ENCODE measurements around the gene CCDC88C.

Gene CCDC88C

GRCh38 chr14:91234791-91235114, 182.9 kb downstream of the CCDC88C start:
- Histone ChIP-seq H3K27me3 (ENCODE audit: control insufficient read depth in 5 of 5, insufficient read depth in 4 of 5, low read length in 5 of 5) (peaks cover 0 to 5% (median 0%) of the 10 kb centered on the region in 5 donors), H3K9me3 (ENCODE audit: control insufficient read depth in 5 of 5, low read length in 5 of 5) (peaks cover 0 to 11% (median 7%) of the 10 kb centered on the region in 5 donors), H3K36me3 (ENCODE audit: control insufficient read depth in 5 of 5, insufficient read depth in 5 of 5, low read length in 5 of 5) (peaks cover 0 to 4% (median 0%) of the 10 kb centered on the region in 5 donors), H3K4me1 (ENCODE audit: control insufficient read depth in 5 of 5, insufficient read depth in 5 of 5, low read length in 5 of 5) (peaks cover 0 to 18% (median 0%) of the 10 kb centered on the region in 5 donors), H3K4me3 (ENCODE audit: low read depth in 1 of 5, low read length in 5 of 5) (no peak overlapping the region), H3K9ac (ENCODE audit: low read length in 5 of 5) (no peak overlapping the region), H3K27ac (ENCODE audit: low read depth, low read length) (no peak overlapping the region)

DNA sequence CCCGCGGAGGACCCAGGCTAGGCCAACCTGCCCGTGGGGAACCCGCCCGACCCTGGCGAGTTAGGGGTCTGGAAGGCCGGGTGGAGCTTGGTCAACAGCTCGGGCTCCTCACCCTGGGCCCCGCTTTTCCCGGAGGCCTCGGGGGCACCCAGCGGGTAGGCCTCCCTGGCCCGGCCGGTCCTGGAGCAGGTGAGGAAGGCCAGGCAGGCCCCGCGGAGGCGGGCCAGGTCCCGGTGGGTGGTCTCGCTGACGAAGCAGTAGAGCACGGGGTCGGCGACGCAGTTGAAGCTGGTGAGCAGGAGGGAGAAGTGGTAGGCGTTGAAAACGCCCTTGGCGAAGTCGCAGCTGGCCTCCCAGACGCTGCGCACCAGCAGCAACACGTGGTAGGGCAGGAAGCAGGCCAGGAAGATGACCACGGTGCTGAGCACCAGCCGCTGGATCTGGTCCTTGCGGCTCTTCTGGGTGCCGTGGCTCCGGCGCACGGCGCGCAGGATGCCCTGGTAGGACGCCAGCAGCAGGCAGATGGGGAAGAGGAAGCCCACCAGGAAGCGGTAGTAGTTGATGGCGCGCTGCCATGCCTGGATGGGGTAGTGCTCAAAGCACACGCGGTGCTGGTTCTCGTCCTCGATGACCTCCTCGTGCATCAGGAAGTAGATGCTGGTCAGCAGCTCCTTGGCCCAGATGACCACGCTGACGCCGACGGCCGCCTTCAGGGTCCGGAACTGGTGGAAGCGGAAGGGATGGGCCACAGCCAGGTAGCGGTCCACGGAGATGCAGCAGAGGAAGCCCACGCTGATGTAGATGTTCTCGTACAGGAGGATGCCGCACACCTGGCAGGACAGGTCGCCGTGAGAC, 183.5 kb downstream of the CCDC88C start:
- Histone ChIP-seq H3K4me1 (ENCODE audit: control insufficient read depth in 5 of 5, insufficient read depth in 5 of 5, low read length in 5 of 5) (peaks cover 0 to 22% (median 0%) of the 10 kb centered on the region in 5 donors), H3K4me3 (ENCODE audit: low read depth in 1 of 5, low read length in 5 of 5) (peak overlapping the region in 1 of 5 donors; percentile 4), H3K27ac (ENCODE audit: low read depth, low read length) (no peak overlapping the region), H3K27me3 (ENCODE audit: control insufficient read depth in 5 of 5, insufficient read depth in 4 of 5, low read length in 5 of 5) (peaks cover 0 to 5% (median 0%) of the 10 kb centered on the region in 5 donors), H3K9ac (ENCODE audit: low read length in 5 of 5) (no peak overlapping the region), H3K9me3 (ENCODE audit: control insufficient read depth in 5 of 5, low read length in 5 of 5) (peaks cover 0 to 11% (median 7%) of the 10 kb centered on the region in 5 donors), H3K36me3 (ENCODE audit: control insufficient read depth in 5 of 5, insufficient read depth in 5 of 5, low read length in 5 of 5) (peaks cover 0 to 4% (median 0%) of the 10 kb centered on the region in 5 donors)

DNA sequence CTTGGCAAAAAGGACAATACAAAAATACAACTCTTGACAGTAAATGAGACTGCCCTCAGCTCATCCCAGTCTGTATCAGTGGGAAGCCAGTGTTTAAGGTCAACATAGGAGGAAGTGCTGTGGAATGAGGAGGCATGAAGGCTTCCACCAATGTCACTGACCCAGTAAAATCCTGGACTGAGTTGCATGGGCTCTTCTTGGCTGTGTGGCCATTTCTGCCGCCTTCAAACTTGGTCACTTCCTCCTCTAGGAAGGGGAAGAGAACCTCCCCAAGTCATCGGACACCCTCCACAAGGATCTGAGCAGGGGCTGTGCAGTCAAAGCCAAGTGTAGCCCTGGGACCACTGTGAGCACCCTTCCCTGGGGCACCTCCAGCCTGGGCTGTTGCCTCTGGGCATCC, 185.0 kb downstream of the CCDC88C start:
- no peak overlapping the region for H3K9ac ChIP-seq (ENCODE audit: low read length in 5 of 5)
- H3K4me1 ChIP-seq (ENCODE audit: control insufficient read depth in 5 of 5, insufficient read depth in 5 of 5, low read length in 5 of 5) = peaks cover 0 to 19% (median 0%) of the 10 kb centered on the region in 5 donors
- no peak overlapping the region for H3K27ac ChIP-seq (ENCODE audit: low read depth, low read length)
- peaks cover 0 to 12% (median 4%) of the 10 kb centered on the region in 5 donors for H3K36me3 ChIP-seq (ENCODE audit: control insufficient read depth in 5 of 5, insufficient read depth in 5 of 5, low read length in 5 of 5)
- H3K4me3 ChIP-seq (ENCODE audit: low read depth in 1 of 5, low read length in 5 of 5) = no peak overlapping the region
- peaks cover 0 to 11% (median 7%) of the 10 kb centered on the region in 5 donors for H3K9me3 ChIP-seq (ENCODE audit: control insufficient read depth in 5 of 5, low read length in 5 of 5)
- H3K27me3 ChIP-seq (ENCODE audit: control insufficient read depth in 5 of 5, insufficient read depth in 4 of 5, low read length in 5 of 5) = no peaks in the 10 kb centered on the region

DNA sequence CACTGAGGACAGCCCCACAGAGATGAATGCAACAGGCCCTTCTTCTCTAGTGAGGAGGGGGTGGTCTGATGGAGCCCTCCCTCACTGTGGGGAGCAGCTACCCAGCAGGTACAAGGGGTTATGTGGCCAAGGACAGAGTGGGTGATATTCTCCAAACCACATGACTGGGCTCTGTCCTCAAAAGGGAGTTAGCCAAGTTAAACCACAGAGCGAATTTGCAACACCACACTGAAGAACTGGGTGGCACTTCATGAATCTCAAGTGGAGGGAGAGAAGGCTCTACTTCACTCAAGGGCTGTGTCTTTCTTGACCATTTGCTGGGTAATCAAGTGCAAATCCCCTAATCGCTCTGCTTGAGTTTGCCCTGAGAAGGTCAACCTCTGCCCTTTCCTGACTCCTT, 185.6 kb downstream of the CCDC88C start:
- Histone ChIP-seq H3K9me3 (ENCODE audit: control insufficient read depth in 5 of 5, low read length in 5 of 5) (peaks cover 0 to 11% (median 7%) of the 10 kb centered on the region in 5 donors), H3K4me1 (ENCODE audit: control insufficient read depth in 5 of 5, insufficient read depth in 5 of 5, low read length in 5 of 5) (peaks cover 0 to 19% (median 0%) of the 10 kb centered on the region in 5 donors), H3K4me3 (ENCODE audit: low read depth in 1 of 5, low read length in 5 of 5) (no peak overlapping the region), H3K27ac (ENCODE audit: low read depth, low read length) (no peak overlapping the region), H3K9ac (ENCODE audit: low read length in 5 of 5) (no peak overlapping the region), H3K27me3 (ENCODE audit: control insufficient read depth in 5 of 5, insufficient read depth in 4 of 5, low read length in 5 of 5) (no peaks in the 10 kb centered on the region), H3K36me3 (ENCODE audit: control insufficient read depth in 5 of 5, insufficient read depth in 5 of 5, low read length in 5 of 5) (peaks cover 0 to 16% (median 8%) of the 10 kb centered on the region in 5 donors)

GRCh38 chr14:91231446-91231845, 186.2 kb downstream of the CCDC88C start:
- H3K36me3 ChIP-seq (ENCODE audit: control insufficient read depth in 5 of 5, insufficient read depth in 5 of 5, low read length in 5 of 5) = peaks cover 0 to 16% (median 8%) of the 10 kb centered on the region in 5 donors
- peaks cover 0 to 19% (median 0%) of the 10 kb centered on the region in 5 donors for H3K4me1 ChIP-seq (ENCODE audit: control insufficient read depth in 5 of 5, insufficient read depth in 5 of 5, low read length in 5 of 5)
- no peak overlapping the region for H3K9ac ChIP-seq (ENCODE audit: low read length in 5 of 5)
- no peak overlapping the region for H3K4me3 ChIP-seq (ENCODE audit: low read depth in 1 of 5, low read length in 5 of 5)
- no peak overlapping the region for H3K27ac ChIP-seq (ENCODE audit: low read depth, low read length)
- peaks cover 0 to 11% (median 7%) of the 10 kb centered on the region in 5 donors for H3K9me3 ChIP-seq (ENCODE audit: control insufficient read depth in 5 of 5, low read length in 5 of 5)
- H3K27me3 ChIP-seq (ENCODE audit: control insufficient read depth in 5 of 5, insufficient read depth in 4 of 5, low read length in 5 of 5) = no peaks in the 10 kb centered on the region

GRCh38 chr14:91230397-91231035, 187.1 kb downstream of the CCDC88C start:
- Histone ChIP-seq H3K4me3 (ENCODE audit: low read depth in 1 of 5, low read length in 5 of 5) (no peak overlapping the region), H3K9ac (ENCODE audit: low read length in 5 of 5) (no peak overlapping the region), H3K4me1 (ENCODE audit: control insufficient read depth in 5 of 5, insufficient read depth in 5 of 5, low read length in 5 of 5) (peaks cover 0 to 19% (median 0%) of the 10 kb centered on the region in 5 donors), H3K36me3 (ENCODE audit: control insufficient read depth in 5 of 5, insufficient read depth in 5 of 5, low read length in 5 of 5) (peaks cover 0 to 16% (median 8%) of the 10 kb centered on the region in 5 donors), H3K27ac (ENCODE audit: low read depth, low read length) (no peak overlapping the region), H3K9me3 (ENCODE audit: control insufficient read depth in 5 of 5, low read length in 5 of 5) (peaks cover 0 to 11% (median 7%) of the 10 kb centered on the region in 5 donors), H3K27me3 (ENCODE audit: control insufficient read depth in 5 of 5, insufficient read depth in 4 of 5, low read length in 5 of 5) (no peaks in the 10 kb centered on the region)

GRCh38 chr14:91229743-91230200, 187.8 kb downstream of the CCDC88C start:
- H3K9me3 ChIP-seq (ENCODE audit: control insufficient read depth in 5 of 5, low read length in 5 of 5) = peaks cover 0 to 11% (median 7%) of the 10 kb centered on the region in 5 donors
- H3K27ac ChIP-seq (ENCODE audit: low read depth, low read length) = no peak overlapping the region
- no peaks in the 10 kb centered on the region for H3K27me3 ChIP-seq (ENCODE audit: control insufficient read depth in 5 of 5, insufficient read depth in 4 of 5, low read length in 5 of 5)
- H3K9ac ChIP-seq (ENCODE audit: low read length in 5 of 5) = no peak overlapping the region
- no peak overlapping the region for H3K4me3 ChIP-seq (ENCODE audit: low read depth in 1 of 5, low read length in 5 of 5)
- peaks cover 0 to 19% (median 0%) of the 10 kb centered on the region in 5 donors for H3K4me1 ChIP-seq (ENCODE audit: control insufficient read depth in 5 of 5, insufficient read depth in 5 of 5, low read length in 5 of 5)
- H3K36me3 ChIP-seq (ENCODE audit: control insufficient read depth in 5 of 5, insufficient read depth in 5 of 5, low read length in 5 of 5) = peaks cover 5 to 22% (median 13%) of the 10 kb centered on the region in 5 donors

DNA sequence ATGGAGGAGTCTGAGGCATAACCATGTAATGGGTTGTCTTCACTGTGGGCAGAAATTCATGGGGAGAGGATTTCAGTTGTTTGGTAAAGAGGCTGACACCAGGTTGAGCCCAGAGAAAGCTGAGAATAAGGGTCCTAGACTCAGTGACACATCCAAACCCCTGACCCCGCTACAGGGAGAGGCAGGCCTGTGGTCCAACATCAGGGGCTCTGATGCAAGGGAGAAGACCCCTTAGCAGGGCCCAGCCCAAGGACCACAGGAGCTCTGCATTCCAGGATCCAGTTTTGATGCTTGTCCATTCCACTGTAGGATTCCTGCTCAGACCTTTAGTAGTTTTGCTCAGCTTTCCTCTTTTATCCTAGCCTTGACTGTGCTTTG, 188.6 kb downstream of the CCDC88C start:
- H3K9me3 ChIP-seq (ENCODE audit: control insufficient read depth in 5 of 5, low read length in 5 of 5) = peaks cover 0 to 8% (median 2%) of the 10 kb centered on the region in 5 donors
- H3K4me3 ChIP-seq (ENCODE audit: low read depth in 1 of 5, low read length in 5 of 5) = no peak overlapping the region
- no peak overlapping the region for H3K27ac ChIP-seq (ENCODE audit: low read depth, low read length)
- peaks cover 0 to 15% (median 1%) of the 10 kb centered on the region in 5 donors for H3K4me1 ChIP-seq (ENCODE audit: control insufficient read depth in 5 of 5, insufficient read depth in 5 of 5, low read length in 5 of 5)
- H3K27me3 ChIP-seq (ENCODE audit: control insufficient read depth in 5 of 5, insufficient read depth in 4 of 5, low read length in 5 of 5) = no peaks in the 10 kb centered on the region
- peaks cover 5 to 26% (median 17%) of the 10 kb centered on the region in 5 donors for H3K36me3 ChIP-seq (ENCODE audit: control insufficient read depth in 5 of 5, insufficient read depth in 5 of 5, low read length in 5 of 5)
- no peak overlapping the region for H3K9ac ChIP-seq (ENCODE audit: low read length in 5 of 5)

GRCh38 chr14:91228112-91229004, 189.3 kb downstream of the CCDC88C start:
- Histone ChIP-seq H3K9ac (ENCODE audit: low read length in 5 of 5) (no peak overlapping the region), H3K4me3 (ENCODE audit: low read depth in 1 of 5, low read length in 5 of 5) (no peak overlapping the region), H3K27ac (ENCODE audit: low read depth, low read length) (no peak overlapping the region), H3K27me3 (ENCODE audit: control insufficient read depth in 5 of 5, insufficient read depth in 4 of 5, low read length in 5 of 5) (no peaks in the 10 kb centered on the region), H3K4me1 (ENCODE audit: control insufficient read depth in 5 of 5, insufficient read depth in 5 of 5, low read length in 5 of 5) (peaks cover 0 to 20% (median 8%) of the 10 kb centered on the region in 5 donors), H3K36me3 (ENCODE audit: control insufficient read depth in 5 of 5, insufficient read depth in 5 of 5, low read length in 5 of 5) (peaks cover 5 to 26% (median 18%) of the 10 kb centered on the region in 5 donors), H3K9me3 (ENCODE audit: control insufficient read depth in 5 of 5, low read length in 5 of 5) (peaks cover 0 to 8% (median 0%) of the 10 kb centered on the region in 5 donors)

Data from subcutaneous abdominal adipose tissue (tissue), 5 donors.